ENCODE results near the gene PSMD13.

DNA sequence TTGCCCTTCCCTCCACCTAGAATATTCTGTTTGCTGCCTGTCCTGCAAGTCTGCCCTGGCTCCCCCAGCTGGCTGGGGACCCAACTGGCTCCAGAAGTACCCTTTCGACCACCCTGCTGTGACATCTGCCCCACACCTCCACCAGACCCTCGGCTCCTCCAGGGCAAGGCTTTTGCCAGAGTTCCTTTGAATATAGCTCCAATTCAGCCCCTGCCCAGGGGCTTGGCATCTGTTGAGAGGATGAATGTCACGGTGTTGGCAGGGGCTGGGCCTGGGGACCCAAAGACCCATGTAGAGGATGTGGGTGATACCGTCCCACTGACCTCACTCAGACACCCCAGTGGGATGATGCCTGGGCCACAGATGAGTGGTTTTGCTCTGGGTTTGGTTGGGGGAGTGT lies 45.4 kb downstream of the PSMD13 start:
- TF ChIP-seq CTCF (IDR thresholded peaks at IDR 0.05), result no peak
- TF ChIP-seq POLR2AphosphoS5 (IDR thresholded peaks at IDR 0.05), result no peak
- no peak for TF ChIP-seq POLR2A (IDR thresholded peaks at IDR 0.05)
